ENCODE measurements around the gene TMEM132D. TPM values are rescaled to one million over a fixed set of nuclear protein-coding genes. Genes with fewer than 3 reads are reported as not detected.

The TMEM132D gene
- total RNA-seq, 1 experiment from 2014 or later = not detected

- POLR2A ChIA-PET = no interaction called here
- DNase-seq (ENCODE audit: low read depth, low spot score) = no peak
These were observed 183.2 kb downstream of the TMEM132D start for GRCh38 chr12:129720618-129721017.

GRCh38 chr12:129719416-129719815 lies 184.4 kb downstream of the TMEM132D start:
- ATAC-seq (no peak), DNase-seq (ENCODE audit: low read depth, low spot score) (no peak)
- ChIA-PET CTCF (no interaction called here), POLR2A (no interaction called here)
- H3K27me3 ChIP-seq (ENCODE audit: control insufficient read depth, insufficient read depth, low read length) = no peaks in the 10 kb centered on the region
- no peaks in the 10 kb centered on the region for H3K4me1 ChIP-seq (ENCODE audit: control insufficient read depth, insufficient read depth, low read length)
- H3K36me3 ChIP-seq (ENCODE audit: control insufficient read depth, insufficient read depth, low read length) = no peaks in the 10 kb centered on the region
- intact Hi-C loops (cut with micrococcal nuclease; ENCODE audit: unreplicated experiment) (no loop called here), in situ Hi-C loops (cut with HindIII; ENCODE audit: low pct_unique_long_range_greater_than_20kb, low sequenced_read_pairs) (no loop called here)
- H3K9me3 ChIP-seq (ENCODE audit: control insufficient read depth, insufficient read depth, low read depth, low read length) = no peaks in the 10 kb centered on the region
- no peak overlapping the region for H3K27ac ChIP-seq (ENCODE audit: low read length)
- H3K4me3 ChIP-seq (ENCODE audit: low read depth in 2 of 2, low read length in 2 of 2) = no peak overlapping the region
- BruUV-seq (replicated peaks) = no TSS peak
- TF ChIP-seq CTCF (IDR thresholded peaks at IDR 0.05) (no peak), REST (IDR thresholded peaks at IDR 0.05; ENCODE audit: insufficient read depth in 1 of 2, low read depth in 2 of 2, low read length in 1 of 2) (no peak), TCF7L2 (IDR thresholded peaks at IDR 0.05; ENCODE audit: low read depth, low read length) (no peak), SIN3A (IDR thresholded peaks at IDR 0.05; ENCODE audit: borderline replicate concordance, insufficient read depth, low read depth, low read length) (no peak), POLR2AphosphoS5 (IDR thresholded peaks at IDR 0.05; ENCODE audit: low read depth, low read length) (no peak)

More at GRCh38 chr12:129720618-129721017, 183.2 kb downstream of the TMEM132D start:
- Histone ChIP-seq H3K36me3 (ENCODE audit: control insufficient read depth, insufficient read depth, low read length) (no peaks in the 10 kb centered on the region), H3K27me3 (ENCODE audit: control insufficient read depth, insufficient read depth, low read length) (no peaks in the 10 kb centered on the region), H3K27ac (ENCODE audit: low read length) (no peak overlapping the region), H3K4me1 (ENCODE audit: control insufficient read depth, insufficient read depth, low read length) (no peaks in the 10 kb centered on the region), H3K4me3 (ENCODE audit: low read depth in 2 of 2, low read length in 2 of 2) (no peak overlapping the region), H3K9me3 (ENCODE audit: control insufficient read depth, insufficient read depth, low read depth, low read length) (no peaks in the 10 kb centered on the region)
- intact Hi-C loops (cut with micrococcal nuclease; ENCODE audit: unreplicated experiment) (no loop called here), in situ Hi-C loops (cut with HindIII; ENCODE audit: low pct_unique_long_range_greater_than_20kb, low sequenced_read_pairs) (no loop called here)
- no TSS peak for BruUV-seq (replicated peaks)
- ATAC-seq = no peak
- no peak for TF ChIP-seq SIN3A (IDR thresholded peaks at IDR 0.05; ENCODE audit: borderline replicate concordance, insufficient read depth, low read depth, low read length)
- no peak for TF ChIP-seq TCF7L2 (IDR thresholded peaks at IDR 0.05; ENCODE audit: low read depth, low read length)
- no peak for TF ChIP-seq REST (IDR thresholded peaks at IDR 0.05; ENCODE audit: insufficient read depth in 1 of 2, low read depth in 2 of 2, low read length in 1 of 2)
- no peak for TF ChIP-seq POLR2AphosphoS5 (IDR thresholded peaks at IDR 0.05; ENCODE audit: low read depth, low read length)
- no peak for TF ChIP-seq CTCF (IDR thresholded peaks at IDR 0.05)
- CTCF ChIA-PET = no interaction called here
